Measurements from ENCODE around the gene ZAP70. TPM values are rescaled to one million over a fixed set of nuclear protein-coding genes. Genes with fewer than 3 reads are reported as not detected.

The ZAP70 gene
- total and polyA plus RNA-seq, 2 of the 13 experiments (the other 11 are each of a cell fraction or from before 2014, with no cell fraction given): 0.51 to 4.0 TPM

DNA sequence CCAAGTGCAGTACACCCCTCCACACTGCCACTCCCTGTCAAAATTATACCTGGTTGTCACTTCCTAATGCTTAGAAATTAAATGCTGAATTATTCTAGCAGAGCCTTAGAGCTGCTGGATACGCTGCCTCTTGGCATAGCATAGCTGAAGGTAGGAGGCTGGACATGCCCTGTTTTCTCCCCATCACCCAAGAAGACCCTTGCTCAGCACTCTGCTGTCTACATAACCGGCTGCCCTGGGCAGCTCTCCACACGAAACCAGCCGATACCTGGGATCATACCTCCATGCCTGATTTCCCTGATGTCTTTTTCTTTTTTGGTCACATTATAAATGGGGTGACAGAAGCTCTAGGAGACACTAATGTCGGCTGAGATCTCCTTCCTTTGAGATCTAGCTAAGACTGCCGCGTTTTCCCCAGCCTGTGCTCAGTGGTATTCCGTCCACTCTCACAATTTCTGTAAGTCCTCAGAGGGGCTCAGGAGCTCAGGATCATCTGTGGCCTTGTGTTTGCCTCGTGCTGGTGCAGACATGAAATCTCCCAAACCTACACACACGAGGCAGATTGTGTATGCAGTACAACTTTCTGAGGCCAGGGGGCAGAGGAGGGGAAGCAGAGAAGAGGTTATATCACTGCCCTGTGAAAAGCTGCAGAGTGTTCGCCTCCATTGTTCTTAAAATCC, 13.5 kb upstream of the ZAP70 start (continued):
- TF ChIP-seq, protein P1, sequence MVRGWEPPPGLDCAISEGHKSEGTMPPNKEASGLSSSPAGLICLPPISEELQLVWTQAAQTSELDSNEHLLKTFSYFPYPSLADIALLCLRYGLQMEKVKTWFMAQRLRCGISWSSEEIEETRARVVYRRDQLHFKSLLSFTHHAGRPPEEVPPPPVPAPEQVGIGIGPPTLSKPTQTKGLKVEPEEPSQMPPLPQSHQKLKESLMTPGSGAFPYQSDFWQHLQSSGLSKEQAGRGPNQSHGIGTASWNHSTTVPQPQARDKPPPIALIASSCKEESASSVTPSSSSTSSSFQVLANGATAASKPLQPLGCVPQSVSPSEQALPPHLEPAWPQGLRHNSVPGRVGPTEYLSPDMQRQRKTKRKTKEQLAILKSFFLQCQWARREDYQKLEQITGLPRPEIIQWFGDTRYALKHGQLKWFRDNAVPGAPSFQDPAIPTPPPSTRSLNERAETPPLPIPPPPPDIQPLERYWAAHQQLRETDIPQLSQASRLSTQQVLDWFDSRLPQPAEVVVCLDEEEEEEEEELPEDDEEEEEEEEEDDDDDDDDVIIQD (CRISPR knock-in tag; IDR thresholded peaks at IDR 0.05; ENCODE audit: low read depth): 0 out of 2 replicates have a peak, but pooled peaks have one; percentile 41
- TF ChIP-seq MXD4 (CRISPR knock-in tag; IDR thresholded peaks at IDR 0.05) (0 out of 2 replicates have a peak, but pooled peaks have one; percentile 25), ZBTB43 (CRISPR knock-in tag; conservative IDR thresholded peaks at IDR 0.05) (0 out of 2 replicates have a peak, but pooled peaks have one; percentile 23), ZBTB33 (CRISPR knock-in tag; IDR thresholded peaks at IDR 0.05) (peak; percentile 30; the same call in 1 of the 2 replicates)

DNA sequence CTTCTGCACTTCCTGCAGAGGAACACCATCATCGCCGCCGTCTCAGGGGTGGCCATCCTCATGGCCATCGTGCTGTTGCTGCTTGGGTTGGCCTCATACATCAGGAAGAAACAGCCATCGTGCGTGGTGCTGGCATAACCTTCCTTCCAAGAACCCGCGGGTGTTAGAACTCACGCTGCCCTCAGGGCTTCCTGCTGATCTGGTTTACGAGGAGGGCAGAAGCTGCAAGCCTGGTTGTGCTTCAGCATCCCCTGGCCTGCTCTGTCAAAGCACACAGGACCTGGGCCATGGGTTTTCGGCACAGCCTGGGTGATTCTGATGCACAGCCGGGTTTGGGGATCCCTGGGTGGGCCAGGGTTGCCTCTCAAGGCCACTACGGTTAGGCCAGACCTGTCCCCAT, 12.2 kb upstream of the ZAP70 start:
- Histone ChIP-seq H3K9me3 (ENCODE audit: low read length) (no peaks in the 10 kb centered on the region), H3K79me2 (ENCODE audit: insufficient read depth, low read length) (no peaks in the 10 kb centered on the region), H3K4me1 (ENCODE audit: insufficient read depth, low read length) (peaks cover 23% of the 10 kb centered on the region), H3K9ac (ENCODE audit: insufficient read depth, low read depth, low read length) (no peak overlapping the region), H3K27ac (ENCODE audit: extremely low read length, insufficient read depth, low read length) (no peak overlapping the region), H3K36me3 (replicated peaks in 1 of 2; ENCODE audit: control insufficient read depth in 1 of 2, insufficient read depth in 2 of 2, low read length in 2 of 2) (no peaks in the 10 kb centered on the region), H4K20me1 (ENCODE audit: insufficient read depth, low read length) (no peaks in the 10 kb centered on the region), H3K4me2 (ENCODE audit: low read depth, low read length) (no peak overlapping the region), H2AFZ (ENCODE audit: low read length) (no peak overlapping the region), H3K4me3 (replicated peaks in 1 of 3; ENCODE audit: insufficient read depth in 1 of 3, low read depth in 2 of 3, low read length in 3 of 3) (no peak overlapping the region), H3K27me3 (ENCODE audit: control insufficient read depth in 1 of 2, insufficient read depth in 2 of 2, low read length in 2 of 2) (no peaks in the 10 kb centered on the region; a peak in 1 of 5 replicates)
- in situ Hi-C loops (cut with HindIII; ENCODE audit: extremely low pct_ligation_motif_present, low pct_unique_long_range_greater_than_20kb): loop anchor here (5.0 to 10.0 kb wide), 2 partner anchors 41 to 684 kb away; no protein-coding TSS in a partner anchor
- no peak for DNase-seq (ENCODE audit: low spot score)
- ChIA-PET CTCF (ENCODE audit: low intra/inter-chr PET ratio, low total read pairs) (interaction anchor here (6.4 kb wide), 1 partner anchor 110 kb away, joined by 267 read pairs; no protein-coding TSS in a partner anchor), POLR2A (no interaction called here)
- TF ChIP-seq ZNF546 (CRISPR knock-in tag; conservative IDR thresholded peaks at IDR 0.05) (no peak), RBM39 (IDR thresholded peaks at IDR 0.05; ENCODE audit: low read depth, low read length, poor library complexity, severe bottlenecking) (no peak)
- intact Hi-C loops (cut with micrococcal nuclease; ENCODE audit: unreplicated experiment): loop anchor here (5.0 kb wide), 1 partner anchor 46 kb away; no protein-coding TSS in a partner anchor
- WGBS (ENCODE audit: low lambda C conversion rate): 63% methylated on average over 12 of the region's 13 CpGs
- BruUV-seq (replicated peaks): no TSS peak
- no peak for FAIRE-seq
- ATAC-seq: no peak
